HL-60 (cell line): ENCODE data around the gene STX1A.

Experiments used
- CTCF ChIP-seq: IDR thresholded peaks from one replicate; pipeline ENCODE4 v1.5.1; 2011; ENCODE audit warnings: low read length, control low read depth, inconsistent platforms; ENCODE audit not compliant: insufficient read depth
- GABPA ChIP-seq: IDR thresholded peaks from 2 replicates; pipeline ENCODE4 v1.6.1; 2012; ENCODE audit warnings: low read depth
- POLR2AphosphoS5 ChIP-seq: IDR thresholded peaks from 2 replicates; pipeline ENCODE4 v1.6.1; 2012; ENCODE audit warnings: low read depth

GRCh38 chr7:73674468-73675124, 44.9 kb downstream of the STX1A start:
- TF ChIP-seq GABPA (no peak), CTCF (no peak), POLR2AphosphoS5 (no peak)
